GM12891 (cell line): ENCODE data around the gene MBOAT2.
"Not testable (repeated sequence)": the region's sequence is repeated elsewhere in the genome, so short reads cannot be mapped to it uniquely, and the experiment has no call there.

Source experiments
- PAX5 ChIP-seq: IDR thresholded peaks from 2 replicates; pipeline ENCODE4 v1.6.1; 2011; ENCODE audit warnings: low read length, moderate library complexity, mild to moderate bottlenecking; ENCODE audit not compliant: insufficient read depth, severe bottlenecking
- POLR2A ChIP-seq: IDR thresholded peaks from 2 replicates; pipeline ENCODE4 v1.6.1; 2011; ENCODE audit warnings: low read depth, low read length, control low read depth
- POLR2AphosphoS5 ChIP-seq: IDR thresholded peaks from 2 replicates; pipeline ENCODE4 v1.6.1; 2011; ENCODE audit warnings: low read depth, low read length, control low read depth
- POU2F2 ChIP-seq: IDR thresholded peaks from 2 replicates; pipeline ENCODE4 v1.6.1; 2011; ENCODE audit warnings: low read depth, mild to moderate bottlenecking, control low read depth, low read length, moderate library complexity
- SPI1 ChIP-seq: IDR thresholded peaks from 2 replicates; pipeline ENCODE4 v1.6.1; 2011; ENCODE audit warnings: low read depth, low read length, control low read depth
- TAF1 ChIP-seq: IDR thresholded peaks from 2 replicates; pipeline ENCODE4 v1.6.1; 2011; ENCODE audit warnings: low read depth, low read length, control low read depth

DNA sequence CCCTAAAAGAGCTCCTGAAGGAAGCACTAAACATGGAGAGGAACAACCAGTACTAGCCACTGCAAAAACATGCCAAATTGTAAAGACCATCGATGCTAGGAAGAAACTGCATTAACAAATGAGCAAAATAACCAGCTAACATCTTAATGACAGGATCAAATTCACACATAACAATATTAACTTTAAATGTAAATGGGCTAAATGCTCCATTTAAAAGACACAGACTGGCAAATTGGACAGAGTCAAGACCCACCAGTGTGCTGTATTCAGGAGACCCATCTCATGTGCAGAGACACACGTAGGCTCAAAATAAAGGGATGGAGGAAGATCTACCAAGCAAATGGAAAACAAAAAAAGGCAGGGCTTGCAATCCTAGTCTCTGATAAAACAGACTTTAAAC lies 34.1 kb downstream of the MBOAT2 start:
- TF ChIP-seq POLR2AphosphoS5, POLR2A, TAF1, POU2F2, SPI1, PAX5: not testable (repeated sequence)
